Measurements from ENCODE around the gene LMBR1L.
"Not testable (repeated sequence)": the region's sequence is repeated elsewhere in the genome, so short reads cannot be mapped to it uniquely, and the experiment has no call there.

Gene LMBR1L

DNA sequence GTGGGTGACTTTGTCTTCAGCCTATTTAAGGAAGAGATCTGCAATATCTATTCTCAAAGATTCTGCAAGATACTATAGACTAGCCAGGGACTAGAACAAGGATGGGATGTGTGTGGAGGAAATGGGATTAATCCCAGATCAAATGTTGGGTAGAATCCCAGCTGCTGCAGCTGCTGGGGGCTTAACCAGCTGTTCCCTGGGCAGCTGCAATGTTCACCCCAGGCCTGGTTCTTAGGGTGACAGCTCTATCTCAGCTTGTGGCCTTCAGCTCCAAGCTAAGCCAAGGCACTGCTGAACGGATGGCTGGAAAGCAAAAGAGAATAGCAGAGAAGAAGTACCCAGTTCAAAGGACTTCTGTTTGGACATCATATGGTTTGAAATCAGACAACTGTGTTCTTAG lies 30.9 kb downstream of the LMBR1L start:
- Mint-ChIP-seq H3K4me1 (no peaks in the 10 kb centered on the region), H3K9me3 (no peaks in the 10 kb centered on the region), H3K27ac (no peak overlapping the region), H3K4me3 (no peak overlapping the region), H3K36me3 (ENCODE audit: low read depth) (no peaks in the 10 kb centered on the region), H3K27me3 (peaks cover 5% of the 10 kb centered on the region)
- no peak for DNase-seq
- ATAC-seq: no peak

DNA sequence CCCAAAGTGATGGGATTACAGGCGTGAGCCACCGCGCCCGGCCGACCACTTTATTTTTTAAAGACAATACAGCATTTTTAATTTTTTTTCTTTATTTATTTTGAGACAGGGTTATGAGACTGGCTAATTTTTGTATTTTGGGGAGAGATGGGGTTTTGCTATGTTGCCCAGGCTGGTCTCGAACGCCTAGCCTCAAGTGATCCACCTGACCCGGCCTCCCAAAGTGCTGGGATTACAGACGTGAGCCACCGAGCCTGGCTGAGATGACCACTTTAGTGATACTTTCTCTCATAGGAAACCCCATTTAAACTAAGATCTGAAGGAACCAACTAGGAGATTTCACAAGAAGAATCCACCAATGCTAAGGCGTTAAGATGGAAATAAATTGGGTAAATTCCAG lies 39.7 kb downstream of the LMBR1L start:
- Mint-ChIP-seq H3K4me1 (peaks cover 21% of the 10 kb centered on the region), H3K36me3 (ENCODE audit: low read depth) (peaks cover 4% of the 10 kb centered on the region), H3K4me3 (no peak overlapping the region), H3K9me3 (no peaks in the 10 kb centered on the region), H3K27me3 (no peaks in the 10 kb centered on the region), H3K27ac (no peak overlapping the region)
- DNase-seq: no peak
- ATAC-seq: no peak

DNA sequence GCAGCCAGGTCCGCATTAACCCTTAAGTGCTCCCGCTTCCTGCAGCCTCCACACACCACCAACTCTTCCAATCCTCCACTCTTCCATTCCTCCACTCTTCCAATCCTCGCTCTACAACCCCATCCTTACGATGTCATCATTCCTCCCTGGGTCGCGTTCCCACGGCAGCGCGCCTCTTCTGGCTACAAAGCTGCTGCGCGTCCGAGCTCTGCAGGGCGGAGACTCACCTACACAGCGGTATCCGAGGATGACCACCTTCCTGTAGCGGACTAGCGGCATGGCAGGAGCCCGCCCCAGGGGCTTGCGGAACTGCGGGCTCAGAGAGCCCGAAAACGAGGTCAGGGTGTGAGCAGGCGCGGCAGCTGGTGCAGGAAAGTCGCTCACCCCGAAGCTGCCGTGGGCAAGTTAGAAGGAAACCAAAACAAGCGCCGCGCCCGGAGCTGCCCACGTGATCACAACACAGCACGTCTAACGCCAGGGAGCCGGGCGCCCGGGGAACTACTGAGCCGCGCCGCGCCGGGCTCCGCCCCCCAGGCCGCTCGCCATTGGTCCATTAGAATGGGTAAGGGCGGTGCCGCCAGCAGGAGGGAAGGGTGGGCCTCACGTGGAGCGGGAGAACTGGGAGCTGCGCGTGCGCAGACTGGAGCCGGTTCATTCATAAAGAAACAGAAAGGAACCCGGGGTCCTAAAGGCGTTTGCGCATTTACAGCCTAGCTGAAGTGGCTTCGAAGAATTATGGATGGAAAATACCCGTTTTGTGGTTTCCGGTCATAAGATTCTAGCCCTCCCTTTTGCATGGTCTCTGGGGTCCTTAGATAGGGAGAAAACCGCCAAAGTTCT lies 40.9 kb downstream of the LMBR1L start, which contains the start of gene RHEBL1:
Gene RHEBL1 (minus strand): TSS at position 473 of the 840 bp plus-strand sequence. CDS start 194 bp downstream, at position 279.
- peaks cover 21% of the 10 kb centered on the region for H3K4me1 Mint-ChIP-seq
- ATAC-seq: peak; percentile 99
- peak within 1 kb of the TSS; percentile 88 for H3K27ac Mint-ChIP-seq
- no peaks in the 10 kb centered on the region for H3K9me3 Mint-ChIP-seq
- peaks cover 7% of the 10 kb centered on the region for H3K36me3 Mint-ChIP-seq (ENCODE audit: low read depth)
- H3K27me3 Mint-ChIP-seq: no peaks in the 10 kb centered on the region
- DNase-seq: peak; percentile 99
- peak within 1 kb of the TSS; percentile 95 for H3K4me3 Mint-ChIP-seq

DNA sequence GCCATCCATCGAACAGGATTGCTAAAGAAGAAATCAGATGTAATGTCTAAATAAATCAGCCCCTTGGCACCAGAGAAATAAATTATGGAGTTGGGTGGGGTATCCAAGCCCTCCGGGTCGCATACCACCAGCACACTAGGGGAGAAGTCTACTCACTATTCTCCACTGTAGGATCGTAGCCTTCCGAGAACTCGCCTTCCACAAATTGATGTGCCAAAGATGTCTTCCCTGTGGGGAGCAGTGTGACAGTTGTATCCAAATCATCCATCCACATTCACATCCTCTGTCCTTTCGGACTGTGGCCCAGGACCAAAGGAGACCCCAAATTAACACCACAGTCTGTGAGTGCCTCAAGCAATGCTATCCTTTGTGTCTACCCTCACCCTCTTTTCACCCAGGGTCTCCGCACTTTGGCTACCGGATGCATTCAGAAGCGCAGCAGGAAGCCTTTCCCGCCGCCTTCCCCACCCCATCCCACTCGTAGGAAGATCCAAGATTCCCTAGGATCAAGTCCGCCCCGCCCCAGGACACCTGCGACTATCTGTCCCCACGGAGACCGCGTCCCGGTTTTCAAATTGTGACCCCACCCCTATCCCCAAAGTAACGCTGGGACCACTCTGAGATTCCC lies 41.7 kb downstream of the LMBR1L start:
- Mint-ChIP-seq H3K27ac (peak overlapping the region; percentile 88), H3K4me1 (peaks cover 21% of the 10 kb centered on the region), H3K4me3 (peak overlapping the region; percentile 95), H3K9me3 (no peaks in the 10 kb centered on the region), H3K36me3 (ENCODE audit: low read depth) (peaks cover 7% of the 10 kb centered on the region), H3K27me3 (no peaks in the 10 kb centered on the region)
- DNase-seq: no peak
- no peak for ATAC-seq

GRCh38 chr12:49066120-49066519 lies 44.5 kb downstream of the LMBR1L start:
- Mint-ChIP-seq H3K9me3 (no peaks in the 10 kb centered on the region), H3K27ac (no peak overlapping the region), H3K4me3 (no peak overlapping the region), H3K4me1 (peaks cover 28% of the 10 kb centered on the region), H3K36me3 (ENCODE audit: low read depth) (peaks cover 7% of the 10 kb centered on the region), H3K27me3 (no peaks in the 10 kb centered on the region)
- DNase-seq: no peak
- no peak for ATAC-seq

DNA sequence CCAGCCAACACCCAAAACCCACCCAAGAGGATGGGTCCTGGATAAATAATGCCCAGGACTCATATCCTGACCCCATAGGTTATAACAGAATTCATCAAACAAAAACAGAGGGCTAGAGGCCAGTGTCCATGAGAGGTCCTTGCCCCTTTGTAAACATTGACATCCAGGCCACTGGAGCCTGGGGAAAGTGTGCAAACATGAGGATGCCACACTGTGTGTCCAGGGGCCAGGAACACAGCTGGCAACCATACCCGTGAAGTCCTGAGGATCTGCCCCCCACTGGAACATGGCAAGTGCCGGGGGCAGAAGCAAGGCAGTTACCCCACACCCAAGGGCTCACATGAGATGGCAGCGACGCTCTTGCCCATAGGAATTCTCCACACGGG lies 45.9 kb downstream of the LMBR1L start:
- DNase-seq (no peak), ATAC-seq (no peak)
- H3K4me3 Mint-ChIP-seq: no peak overlapping the region
- H3K27ac Mint-ChIP-seq: no peak overlapping the region
- peaks cover 22% of the 10 kb centered on the region for H3K4me1 Mint-ChIP-seq
- H3K9me3 Mint-ChIP-seq: no peaks in the 10 kb centered on the region
- H3K36me3 Mint-ChIP-seq (ENCODE audit: low read depth): peaks cover 7% of the 10 kb centered on the region
- H3K27me3 Mint-ChIP-seq: no peaks in the 10 kb centered on the region

DNA sequence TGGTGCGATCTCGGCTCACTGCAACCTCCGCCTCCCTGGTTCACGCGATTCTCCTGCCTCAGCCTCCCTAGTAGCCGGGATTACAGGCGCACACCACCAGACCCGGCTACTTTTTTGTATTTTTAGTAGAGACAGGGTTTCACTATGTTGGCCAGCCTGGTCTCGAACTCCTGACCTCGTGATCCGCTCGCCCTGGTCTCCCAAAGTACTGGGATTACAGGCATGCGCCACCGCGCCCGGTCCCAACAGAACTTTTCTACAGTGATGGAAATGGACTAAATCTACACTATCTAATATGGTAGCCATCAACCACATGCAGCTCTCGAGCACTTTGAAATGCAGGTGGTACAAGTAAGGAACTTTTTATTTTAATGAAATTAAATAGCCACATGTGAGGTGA lies 48.7 kb downstream of the LMBR1L start:
- not testable (repeated sequence) for H3K9me3 Mint-ChIP-seq; H3K27me3 Mint-ChIP-seq; H3K36me3 Mint-ChIP-seq (ENCODE audit: low read depth); H3K27ac Mint-ChIP-seq; ATAC-seq; DNase-seq
- peak overlapping the region; percentile 95 for H3K4me3 Mint-ChIP-seq
- peaks cover 29% of the 10 kb centered on the region for H3K4me1 Mint-ChIP-seq

DNA sequence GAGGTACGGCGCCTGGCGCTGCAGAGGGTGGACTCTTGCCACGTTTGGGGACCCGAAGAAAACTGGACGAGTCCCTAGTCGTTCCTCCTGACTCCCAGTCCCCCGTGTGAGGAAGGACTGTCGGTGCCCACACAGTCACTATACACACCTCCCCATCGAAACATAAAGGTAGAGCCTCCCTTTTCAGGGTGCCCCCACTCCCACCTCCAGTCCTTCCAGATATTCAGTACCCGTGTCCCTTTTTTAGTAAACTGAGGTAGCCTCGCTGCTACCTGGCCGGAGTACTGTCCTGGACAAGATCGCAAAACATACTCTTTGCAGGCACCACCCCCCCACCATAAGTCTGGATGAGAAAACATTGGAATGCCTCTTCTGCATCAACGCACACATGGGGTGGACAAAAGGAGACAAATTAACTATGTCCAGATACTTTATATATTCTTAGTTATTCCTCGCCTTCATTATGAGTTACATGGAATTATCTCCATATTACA lies 49.4 kb downstream of the LMBR1L start:
- DNase-seq (no peak), ATAC-seq (no peak)
- no peaks in the 10 kb centered on the region for H3K27me3 Mint-ChIP-seq
- H3K9me3 Mint-ChIP-seq: no peaks in the 10 kb centered on the region
- H3K27ac Mint-ChIP-seq: peak overlapping the region; percentile 95
- peaks cover 7% of the 10 kb centered on the region for H3K36me3 Mint-ChIP-seq (ENCODE audit: low read depth)
- peak overlapping the region; percentile 95 for H3K4me3 Mint-ChIP-seq
- peaks cover 37% of the 10 kb centered on the region for H3K4me1 Mint-ChIP-seq

GRCh38 chr12:49060237-49061156 lies 50.1 kb downstream of the LMBR1L start, which contains the start of gene KMT2D:
Gene KMT2D, minus strand, starts transcription at chr12:49060794. Its CDS starts 5,470 bp downstream, at chr12:49055324.
- Mint-ChIP-seq H3K36me3 (ENCODE audit: low read depth) (peaks cover 12% of the 10 kb centered on the region), H3K4me3 (peak within 1 kb of the TSS; percentile 97), H3K27ac (peak within 1 kb of the TSS; percentile 95), H3K27me3 (no peaks in the 10 kb centered on the region), H3K9me3 (no peaks in the 10 kb centered on the region), H3K4me1 (peaks cover 44% of the 10 kb centered on the region)
- ATAC-seq: peak; percentile 78
- DNase-seq: peak; percentile 89

DNA sequence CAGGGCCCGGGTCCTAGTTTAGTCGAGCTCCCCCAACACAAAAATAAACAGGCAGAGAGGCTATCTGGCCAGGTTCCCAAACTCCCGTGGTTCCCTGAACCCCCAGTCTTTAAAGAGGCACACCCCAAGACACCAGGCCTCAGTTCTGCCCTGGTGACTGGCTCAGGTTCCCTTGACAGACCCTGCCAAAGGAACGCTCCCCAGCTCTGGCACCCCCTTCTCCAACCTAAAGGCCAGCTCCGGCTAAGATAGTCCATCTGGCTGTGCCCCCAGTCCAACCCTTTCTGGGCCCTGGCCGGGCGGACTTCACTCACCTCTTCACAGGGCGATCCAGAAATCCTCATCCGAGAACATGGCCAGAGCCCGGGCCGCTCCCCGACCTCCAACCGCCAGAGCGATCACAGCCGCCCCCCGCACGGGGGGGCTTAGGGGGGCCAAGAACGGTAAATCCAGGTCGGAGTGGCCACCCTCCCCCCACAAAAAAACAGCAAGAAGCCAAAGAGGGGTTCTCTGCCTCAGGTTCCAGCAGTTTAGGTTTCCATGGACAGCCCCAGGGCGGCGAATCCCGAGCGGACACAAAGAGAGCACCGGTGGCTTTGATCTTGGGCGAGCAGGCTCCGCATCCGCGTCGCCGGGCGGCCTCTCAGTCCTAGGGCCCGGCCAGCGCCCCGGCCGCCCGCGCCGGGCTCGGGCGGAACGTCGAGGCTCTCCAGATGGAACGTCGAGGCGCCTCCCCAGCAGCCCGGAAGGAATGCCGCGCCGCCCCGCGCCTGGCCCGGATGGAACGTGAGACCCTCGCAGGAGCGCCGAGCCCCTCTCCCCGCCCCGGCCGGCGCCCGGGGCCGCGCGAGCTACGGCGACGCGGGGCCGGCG lies 51.1 kb downstream of the LMBR1L start:
- ATAC-seq: peak; percentile 5
- peaks cover 53% of the 10 kb centered on the region for H3K4me1 Mint-ChIP-seq
- H3K27ac Mint-ChIP-seq: peak overlapping the region; percentile 90
- no peaks in the 10 kb centered on the region for H3K9me3 Mint-ChIP-seq
- peaks cover 16% of the 10 kb centered on the region for H3K36me3 Mint-ChIP-seq (ENCODE audit: low read depth)
- H3K27me3 Mint-ChIP-seq: no peaks in the 10 kb centered on the region
- peak; percentile 29 for DNase-seq
- H3K4me3 Mint-ChIP-seq: peak overlapping the region; percentile 97

GRCh38 chr12:49059045-49059298 lies 51.7 kb downstream of the LMBR1L start:
- Mint-ChIP-seq H3K9me3 (no peaks in the 10 kb centered on the region), H3K4me1 (peaks cover 53% of the 10 kb centered on the region), H3K27me3 (no peaks in the 10 kb centered on the region), H3K4me3 (peak overlapping the region; percentile 97), H3K27ac (peak overlapping the region; percentile 90), H3K36me3 (ENCODE audit: low read depth) (peaks cover 19% of the 10 kb centered on the region)
- DNase-seq (peak; percentile 12), ATAC-seq (no peak)

- ATAC-seq: no peak
- no peak for DNase-seq
- Mint-ChIP-seq H3K4me1 (peaks cover 51% of the 10 kb centered on the region), H3K27ac (peak overlapping the region; percentile 90), H3K4me3 (peak overlapping the region; percentile 97), H3K9me3 (no peaks in the 10 kb centered on the region), H3K36me3 (ENCODE audit: low read depth) (peaks cover 23% of the 10 kb centered on the region), H3K27me3 (no peaks in the 10 kb centered on the region)
These were observed 52.1 kb downstream of the LMBR1L start for GRCh38 chr12:49058366-49059044.

DNA sequence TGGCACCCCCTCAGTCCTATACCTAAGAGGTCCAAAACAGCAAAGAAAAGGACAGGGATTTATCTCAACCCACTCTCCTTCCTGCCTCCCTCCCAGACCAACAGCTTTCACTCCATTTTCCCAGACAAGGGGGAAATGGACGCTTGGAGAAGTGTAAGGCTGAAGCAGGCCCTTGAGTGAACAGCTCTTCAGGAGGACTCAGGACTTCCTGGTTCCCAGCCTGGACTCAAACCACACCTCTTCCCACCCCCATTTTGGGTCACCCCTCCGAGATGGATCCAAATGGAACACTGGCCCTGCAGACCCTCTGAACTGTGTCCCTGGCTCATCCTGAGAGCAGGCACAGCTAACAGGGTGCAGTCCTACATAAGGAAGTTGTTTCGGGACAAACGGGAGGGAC lies 52.8 kb downstream of the LMBR1L start:
- no peaks in the 10 kb centered on the region for H3K9me3 Mint-ChIP-seq
- peak overlapping the region; percentile 97 for H3K4me3 Mint-ChIP-seq
- DNase-seq (no peak), ATAC-seq (no peak)
- H3K36me3 Mint-ChIP-seq (ENCODE audit: low read depth): peaks cover 27% of the 10 kb centered on the region
- H3K27me3 Mint-ChIP-seq: no peaks in the 10 kb centered on the region
- peak overlapping the region; percentile 61 for H3K27ac Mint-ChIP-seq
- peaks cover 51% of the 10 kb centered on the region for H3K4me1 Mint-ChIP-seq
